ENCODE results near the gene EPHA8.

EPHA8 gene

GRCh38 chr1:22597301-22597965, 34.1 kb downstream of the EPHA8 start:
- DNase-seq (ENCODE audit: low read depth): no peak
- no peak overlapping the region for H3K4me3 ChIP-seq (ENCODE audit: low read length)
- TF ChIP-seq CTCF (conservative IDR thresholded peaks at IDR 0.05; ENCODE audit: low read length): no peak

- no peak for DNase-seq (ENCODE audit: low read depth)
- H3K4me3 ChIP-seq (ENCODE audit: low read length): no peak overlapping the region
- no peak for TF ChIP-seq CTCF (conservative IDR thresholded peaks at IDR 0.05; ENCODE audit: low read length)
Measured at GRCh38 chr1:22597996-22598395, 34.7 kb downstream of the EPHA8 start.

- no peak for DNase-seq (ENCODE audit: low read depth)
- H3K4me3 ChIP-seq (ENCODE audit: low read length): no peak overlapping the region
- TF ChIP-seq CTCF (conservative IDR thresholded peaks at IDR 0.05; ENCODE audit: low read length): no peak
Measured at GRCh38 chr1:22598736-22599135, 35.4 kb downstream of the EPHA8 start.

GRCh38 chr1:22600071-22600816, 37.0 kb downstream of the EPHA8 start:
- DNase-seq (ENCODE audit: low read depth): no peak
- no peak for TF ChIP-seq CTCF (conservative IDR thresholded peaks at IDR 0.05; ENCODE audit: low read length)
- no peak overlapping the region for H3K4me3 ChIP-seq (ENCODE audit: low read length)

GRCh38 chr1:22600817-22601605, 37.7 kb downstream of the EPHA8 start:
- no peak for TF ChIP-seq CTCF (conservative IDR thresholded peaks at IDR 0.05; ENCODE audit: low read length)
- H3K4me3 ChIP-seq (ENCODE audit: low read length): no peak overlapping the region
- no peak for DNase-seq (ENCODE audit: low read depth)

GRCh38 chr1:22601610-22602009, 38.3 kb downstream of the EPHA8 start:
- H3K4me3 ChIP-seq (ENCODE audit: low read length): no peak overlapping the region
- no peak for DNase-seq (ENCODE audit: low read depth)
- no peak for TF ChIP-seq CTCF (conservative IDR thresholded peaks at IDR 0.05; ENCODE audit: low read length)
